ENCODE results near the gene PRDM16. TPM values are rescaled to one million over a fixed set of nuclear protein-coding genes. Genes with fewer than 3 reads are reported as not detected.

PRDM16 gene
- polyA plus RNA-seq, 1 donor from 2014 or later: 0.21 TPM

GRCh38 chr1:3310718-3311400 is 241.9 kb downstream of the PRDM16 start:
- Histone ChIP-seq H2AFZ (ENCODE audit: low read depth, low read length) (no peak overlapping the region), H3K9me2 (ENCODE audit: insufficient read depth, low read length) (no peaks in the 10 kb centered on the region), H3K4me2 (ENCODE audit: low read length) (no peak overlapping the region), H3K9me3 (ENCODE audit: low read length) (no peaks in the 10 kb centered on the region), H3K27ac (ENCODE audit: low read length) (no peak overlapping the region), H3K36me3 (ENCODE audit: insufficient read depth, low read length) (no peaks in the 10 kb centered on the region), H3K79me2 (replicated peaks; ENCODE audit: insufficient read depth, low read length) (no peaks in the 10 kb centered on the region), H3K9ac (ENCODE audit: low read length) (no peak overlapping the region), H3K4me3 (ENCODE audit: low read length) (no peak overlapping the region), H3F3A (ENCODE audit: insufficient read depth, low read length, poor library complexity, severe bottlenecking) (no peaks in the 10 kb centered on the region), H4K20me1 (ENCODE audit: insufficient read depth) (no peaks in the 10 kb centered on the region), H3K27me3 (ENCODE audit: insufficient read depth, low read depth, low read length) (no peaks in the 10 kb centered on the region)
- no peak for TF ChIP-seq EP300 (conservative IDR thresholded peaks at IDR 0.05; ENCODE audit: poor library complexity, severe bottlenecking)

DNA sequence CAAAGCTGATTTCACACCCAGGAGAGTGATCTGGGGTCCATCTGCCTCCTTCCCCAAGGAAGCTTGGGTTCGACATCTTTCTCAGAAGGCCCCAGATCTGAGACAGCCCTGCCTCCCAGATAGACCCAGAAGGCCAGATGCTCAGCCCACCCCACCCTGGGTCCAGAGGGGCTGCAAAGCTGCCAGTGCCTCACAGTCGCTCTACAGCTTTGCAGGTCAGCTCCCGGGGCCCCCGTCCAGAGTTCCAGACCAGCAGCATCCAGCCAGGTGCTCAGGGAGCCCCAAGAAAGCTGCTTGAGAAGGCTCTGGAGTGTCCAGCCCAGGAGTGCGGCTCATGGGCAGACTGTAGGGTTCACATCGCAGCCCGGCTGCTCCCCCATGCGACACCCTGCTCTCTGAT is 242.7 kb downstream of the PRDM16 start:
- Histone ChIP-seq H3K9me3 (ENCODE audit: low read length) (no peaks in the 10 kb centered on the region), H4K20me1 (ENCODE audit: insufficient read depth) (no peaks in the 10 kb centered on the region), H3F3A (ENCODE audit: insufficient read depth, low read length, poor library complexity, severe bottlenecking) (no peaks in the 10 kb centered on the region), H3K9me2 (ENCODE audit: insufficient read depth, low read length) (no peaks in the 10 kb centered on the region), H3K79me2 (replicated peaks; ENCODE audit: insufficient read depth, low read length) (no peaks in the 10 kb centered on the region), H3K27me3 (ENCODE audit: insufficient read depth, low read depth, low read length) (no peaks in the 10 kb centered on the region), H3K9ac (ENCODE audit: low read length) (no peak overlapping the region), H3K4me2 (ENCODE audit: low read length) (no peak overlapping the region), H2AFZ (ENCODE audit: low read depth, low read length) (no peak overlapping the region), H3K36me3 (ENCODE audit: insufficient read depth, low read length) (no peaks in the 10 kb centered on the region), H3K27ac (ENCODE audit: low read length) (no peak overlapping the region), H3K4me3 (ENCODE audit: low read length) (no peak overlapping the region)
- TF ChIP-seq SMC3 (conservative IDR thresholded peaks at IDR 0.05; ENCODE audit: poor library complexity) (no peak), REST (IDR thresholded peaks at IDR 0.05; ENCODE audit: borderline replicate concordance) (no peak), MXI1 (conservative IDR thresholded peaks at IDR 0.05; ENCODE audit: poor library complexity, severe bottlenecking) (no peak), EP300 (conservative IDR thresholded peaks at IDR 0.05; ENCODE audit: poor library complexity, severe bottlenecking) (no peak), EZH2 (IDR thresholded peaks at IDR 0.05; ENCODE audit: borderline replicate concordance, insufficient read depth, low read length, poor library complexity, severe bottlenecking) (no peak), POLR2AphosphoS5 (IDR thresholded peaks at IDR 0.05) (no peak), TAF1 (IDR thresholded peaks at IDR 0.05; ENCODE audit: low read depth) (no peak), CTCF (IDR thresholded peaks at IDR 0.05; ENCODE audit: poor library complexity, severe bottlenecking) (no peak), RAD21 (conservative IDR thresholded peaks at IDR 0.05) (no peak)

All from neural cell (in vitro differentiated cells).